ENCODE data around the gene NTN1. TPM values are rescaled to one million over a fixed set of nuclear protein-coding genes. Genes with fewer than 3 reads are reported as not detected.

NTN1 gene
- total and polyA plus RNA-seq, 2 of the 4 experiments (the other 2 are of a cell fraction) = under 0.01 to 0.07 TPM

DNA sequence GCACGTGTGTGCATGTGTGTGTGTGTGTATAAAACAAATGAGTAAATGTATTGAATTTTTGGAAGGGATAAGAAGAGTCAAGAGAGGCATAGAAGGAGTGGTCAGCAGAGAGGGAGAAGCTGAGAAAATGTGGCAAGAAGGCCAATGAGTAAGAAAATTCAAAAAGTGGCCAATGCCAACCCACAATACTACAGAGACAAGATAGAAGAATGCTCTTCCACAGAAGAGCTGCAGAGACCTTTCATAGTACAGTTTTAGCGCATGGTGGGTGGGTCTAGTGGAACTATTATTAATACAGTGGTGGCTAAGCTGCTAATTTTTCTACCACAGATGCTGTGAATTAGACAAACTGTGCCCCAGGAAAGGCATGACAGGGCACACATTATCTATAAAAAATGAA, 233.5 kb downstream of the NTN1 start:
- Histone ChIP-seq H2BK15ac (ENCODE audit: low read depth, low read length) (no peak overlapping the region), H3K23ac (ENCODE audit: low read depth, low read length) (no peak overlapping the region), H2AK5ac (ENCODE audit: low read depth, low read length) (no peak overlapping the region), H3K9ac (ENCODE audit: low read depth, low read length) (no peak overlapping the region), H2BK20ac (ENCODE audit: low read depth, low read length) (no peak overlapping the region), H2AFZ (replicated peaks; ENCODE audit: low read length, poor library complexity) (no peak overlapping the region), H3K79me1 (ENCODE audit: low read depth in 1 of 2, low read length in 2 of 2) (no peaks in the 10 kb centered on the region), H4K8ac (ENCODE audit: low read depth in 2 of 2, low read length in 2 of 2) (no peak overlapping the region), H3K4me3 (ENCODE audit: insufficient read depth, low read depth, low read length) (no peak overlapping the region), H3K14ac (replicated peaks; ENCODE audit: low read depth, low read length) (no peak overlapping the region), H2BK120ac (ENCODE audit: low read depth, low read length) (no peak overlapping the region), H3K27ac (ENCODE audit: insufficient read depth, low read length) (no peak overlapping the region), H3K56ac (ENCODE audit: extremely low read depth, insufficient read depth, low read length) (no peak overlapping the region), H2BK5ac (ENCODE audit: low read depth, low read length, poor library complexity, severe bottlenecking) (no peak overlapping the region), H3K4me1 (ENCODE audit: control insufficient read depth, insufficient read depth, low read length) (peaks cover 15% of the 10 kb centered on the region), H4K5ac (ENCODE audit: low read depth, low read length) (no peak overlapping the region), H4K91ac (ENCODE audit: insufficient read depth, low read depth, low read length) (no peak overlapping the region), H2AK9ac (replicated peaks; ENCODE audit: low read depth, low read length, poor library complexity) (no peak overlapping the region), H3K9me3 (ENCODE audit: control insufficient read depth, insufficient read depth, low read length) (no peaks in the 10 kb centered on the region), H4K20me1 (ENCODE audit: insufficient read depth, low read length) (no peaks in the 10 kb centered on the region), H3K36me3 (ENCODE audit: control insufficient read depth, insufficient read depth, low read length) (no peaks in the 10 kb centered on the region), H3K9me1 (ENCODE audit: insufficient read depth, low read length) (peaks cover 6% of the 10 kb centered on the region), H3K27me3 (ENCODE audit: control insufficient read depth, insufficient read depth, low read length) (no peaks in the 10 kb centered on the region), H3K4me2 (ENCODE audit: low read depth, low read length) (no peak overlapping the region), H3K4ac (ENCODE audit: low read depth, low read length) (no peak overlapping the region), H3K18ac (ENCODE audit: low read depth, low read length) (no peak overlapping the region)
- CTCF ChIA-PET = no interaction called here
- TF ChIP-seq POLR2A (IDR thresholded peaks at IDR 0.05; ENCODE audit: low read depth, low read length) (no peak), MAZ (IDR thresholded peaks at IDR 0.05; ENCODE audit: borderline replicate concordance, low read depth, low read length) (no peak), FOS (IDR thresholded peaks at IDR 0.05; ENCODE audit: low read depth, low read length) (no peak), BHLHE40 (IDR thresholded peaks at IDR 0.05; ENCODE audit: low read depth, low read length) (no peak), SMC3 (IDR thresholded peaks at IDR 0.05; ENCODE audit: low read depth, low read length) (no peak), NFE2L2 (IDR thresholded peaks at IDR 0.05; ENCODE audit: low read depth, low read length) (no peak), MXI1 (IDR thresholded peaks at IDR 0.05; ENCODE audit: borderline replicate concordance, low read depth, low read length) (no peak), CEBPB (IDR thresholded peaks at IDR 0.05; ENCODE audit: low read depth, low read length) (no peak), MAFK (IDR thresholded peaks at IDR 0.05; ENCODE audit: low read depth, low read length) (no peak), CHD1 (IDR thresholded peaks at IDR 0.05; ENCODE audit: low read depth, low read length) (no peak), RFX5 (IDR thresholded peaks at IDR 0.05; ENCODE audit: low read depth, low read length) (no peak), RAD21 (IDR thresholded peaks at IDR 0.05; ENCODE audit: low read length) (no peak), RCOR1 (IDR thresholded peaks at IDR 0.05; ENCODE audit: insufficient replicate concordance, low read length) (no peak)
- TF ChIP-seq, protein P1, sequence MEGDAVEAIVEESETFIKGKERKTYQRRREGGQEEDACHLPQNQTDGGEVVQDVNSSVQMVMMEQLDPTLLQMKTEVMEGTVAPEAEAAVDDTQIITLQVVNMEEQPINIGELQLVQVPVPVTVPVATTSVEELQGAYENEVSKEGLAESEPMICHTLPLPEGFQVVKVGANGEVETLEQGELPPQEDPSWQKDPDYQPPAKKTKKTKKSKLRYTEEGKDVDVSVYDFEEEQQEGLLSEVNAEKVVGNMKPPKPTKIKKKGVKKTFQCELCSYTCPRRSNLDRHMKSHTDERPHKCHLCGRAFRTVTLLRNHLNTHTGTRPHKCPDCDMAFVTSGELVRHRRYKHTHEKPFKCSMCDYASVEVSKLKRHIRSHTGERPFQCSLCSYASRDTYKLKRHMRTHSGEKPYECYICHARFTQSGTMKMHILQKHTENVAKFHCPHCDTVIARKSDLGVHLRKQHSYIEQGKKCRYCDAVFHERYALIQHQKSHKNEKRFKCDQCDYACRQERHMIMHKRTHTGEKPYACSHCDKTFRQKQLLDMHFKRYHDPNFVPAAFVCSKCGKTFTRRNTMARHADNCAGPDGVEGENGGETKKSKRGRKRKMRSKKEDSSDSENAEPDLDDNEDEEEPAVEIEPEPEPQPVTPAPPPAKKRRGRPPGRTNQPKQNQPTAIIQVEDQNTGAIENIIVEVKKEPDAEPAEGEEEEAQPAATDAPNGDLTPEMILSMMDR (conservative IDR thresholded peaks at IDR 0.05; ENCODE audit: low read depth, low read length) = no peak
- TF ChIP-seq, protein P2, sequence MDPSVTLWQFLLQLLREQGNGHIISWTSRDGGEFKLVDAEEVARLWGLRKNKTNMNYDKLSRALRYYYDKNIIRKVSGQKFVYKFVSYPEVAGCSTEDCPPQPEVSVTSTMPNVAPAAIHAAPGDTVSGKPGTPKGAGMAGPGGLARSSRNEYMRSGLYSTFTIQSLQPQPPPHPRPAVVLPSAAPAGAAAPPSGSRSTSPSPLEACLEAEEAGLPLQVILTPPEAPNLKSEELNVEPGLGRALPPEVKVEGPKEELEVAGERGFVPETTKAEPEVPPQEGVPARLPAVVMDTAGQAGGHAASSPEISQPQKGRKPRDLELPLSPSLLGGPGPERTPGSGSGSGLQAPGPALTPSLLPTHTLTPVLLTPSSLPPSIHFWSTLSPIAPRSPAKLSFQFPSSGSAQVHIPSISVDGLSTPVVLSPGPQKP (IDR thresholded peaks at IDR 0.05; ENCODE audit: borderline replicate concordance, low read depth, low read length) = no peak
- BruUV-seq (replicated peaks) = no TSS peak
- in situ Hi-C loops (cut with MboI; ENCODE audit: low sequenced_read_pairs) (no loop called here), intact Hi-C loops (cut with micrococcal nuclease) (no loop called here), dilution Hi-C loops (cut with HindIII; ENCODE audit: low sequenced_read_pairs, unreplicated experiment) (no loop called here)
- no CpG with 5 or more reads among the region's 2 CpGs for WGBS, 2 experiments (ENCODE audit: extremely low coverage in 2 of 2, insufficient read length in 1 of 2)
- ATAC-seq (ENCODE audit: low read depth) = no peak
- no peak for DNase-seq
- POLR2A ChIA-PET (ENCODE audit: unreplicated experiment) = no interaction called here
